GM18861 (cell line): ENCODE results near the gene RHOV.

ENCODE experiments used
- ATAC-seq: cut with Tn5 transposase; IDR thresholded peaks from one replicate; pipeline ENCODE4 v1.9.1; 2021; ENCODE audit not compliant: unreplicated experiment

RHOV gene

DNA sequence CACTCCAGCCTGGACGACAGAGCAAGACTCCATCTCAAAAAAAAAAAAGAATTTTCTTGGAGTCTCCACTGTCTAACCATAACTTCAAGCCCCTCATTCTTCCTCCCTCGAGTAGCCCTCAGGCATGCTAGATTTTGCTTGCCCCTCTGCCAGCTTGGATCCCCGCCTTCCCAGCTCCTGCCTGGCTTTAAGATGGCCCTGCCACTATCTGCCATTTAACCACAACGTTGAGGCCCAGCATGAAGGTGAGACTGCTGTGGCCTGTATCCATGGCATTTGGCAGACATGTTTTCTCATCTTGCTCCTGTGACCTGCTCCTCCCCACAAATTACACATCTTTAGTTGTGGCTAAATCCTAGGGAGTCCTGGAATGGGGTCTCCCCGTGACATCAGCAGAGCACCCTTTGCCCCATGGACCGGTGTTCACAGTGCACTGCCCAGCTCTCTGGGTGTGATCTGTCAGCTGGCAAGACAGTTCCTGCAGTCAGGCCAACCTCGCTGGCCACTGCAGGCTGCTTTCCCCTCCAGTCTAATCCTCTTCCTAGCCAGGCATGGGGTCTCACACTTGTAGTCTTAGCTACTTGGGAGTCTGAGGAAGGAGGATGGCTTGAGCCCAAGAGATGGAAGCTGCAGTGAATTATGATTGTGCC lies 30.6 kb upstream of the RHOV start:
- no peak for ATAC-seq

GRCh38 chr15:40902605-40903561 lies 28.8 kb upstream of the RHOV start:
- ATAC-seq, result no peak

DNA sequence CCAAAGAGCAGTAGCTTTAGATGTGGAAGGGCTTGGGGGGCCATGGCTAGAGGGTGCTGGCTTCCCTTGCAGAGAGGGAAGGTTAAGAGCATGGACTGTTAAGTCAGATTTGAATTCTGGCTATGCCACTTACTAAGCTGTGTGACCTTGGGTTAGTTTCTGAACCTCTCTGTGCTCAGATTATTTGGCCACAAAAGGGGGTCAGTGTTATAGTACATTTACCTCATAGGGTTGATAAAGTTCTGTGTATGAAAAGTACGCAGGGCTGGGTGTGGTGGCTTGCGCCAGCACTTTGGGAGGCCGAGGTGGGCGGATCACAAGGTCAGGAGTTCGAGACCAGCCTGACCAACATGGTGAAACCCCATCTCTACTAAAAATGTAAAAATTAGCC lies 27.0 kb upstream of the RHOV start:
- ATAC-seq, result no peak

DNA sequence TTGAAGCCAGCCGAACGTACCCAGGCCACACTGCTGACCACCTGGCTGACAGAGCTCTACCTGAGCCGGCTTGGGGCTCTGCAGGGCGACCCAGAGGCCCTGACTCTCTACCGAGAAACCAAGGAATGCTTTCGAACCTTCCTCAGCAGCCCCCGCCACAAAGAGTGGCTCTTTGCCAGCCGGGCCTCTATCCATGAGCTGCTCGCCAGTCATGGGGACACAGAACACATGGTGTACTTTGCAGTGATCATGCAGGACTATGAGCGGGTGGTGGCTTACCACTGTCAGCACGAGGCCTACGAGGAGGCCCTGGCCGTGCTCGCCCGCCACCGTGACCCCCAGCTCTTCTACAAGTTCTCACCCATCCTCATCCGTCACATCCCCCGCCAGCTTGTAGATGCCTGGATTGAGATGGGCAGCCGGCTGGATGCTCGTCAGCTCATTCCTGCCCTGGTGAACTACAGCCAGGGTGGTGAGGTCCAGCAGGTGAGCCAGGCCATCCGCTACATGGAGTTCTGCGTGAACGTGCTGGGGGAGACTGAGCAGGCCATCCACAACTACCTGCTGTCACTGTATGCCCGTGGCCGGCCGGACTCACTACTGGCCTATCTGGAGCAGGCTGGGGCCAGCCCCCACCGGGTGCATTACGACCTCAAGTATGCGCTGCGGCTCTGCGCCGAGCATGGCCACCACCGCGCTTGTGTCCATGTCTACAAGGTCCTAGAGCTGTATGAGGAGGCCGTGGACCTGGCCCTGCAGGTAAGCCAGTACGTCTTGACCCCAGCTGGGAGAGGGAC lies 26.4 kb upstream of the RHOV start:
- no peak for ATAC-seq

- ATAC-seq, result no peak
Observed at GRCh38 chr15:40899536-40900207, 25.6 kb upstream of the RHOV start.

- no peak for ATAC-seq
Observed at GRCh38 chr15:40894681-40895448, 20.8 kb upstream of the RHOV start.

- ATAC-seq, result peak; percentile 79
Observed at GRCh38 chr15:40893733-40894680, 20.0 kb upstream of the RHOV start, which contains the start of gene VPS18. Gene VPS18, plus strand, starts transcription at chr15:40894450. Its CDS starts 319 bp downstream, at chr15:40894769.

DNA sequence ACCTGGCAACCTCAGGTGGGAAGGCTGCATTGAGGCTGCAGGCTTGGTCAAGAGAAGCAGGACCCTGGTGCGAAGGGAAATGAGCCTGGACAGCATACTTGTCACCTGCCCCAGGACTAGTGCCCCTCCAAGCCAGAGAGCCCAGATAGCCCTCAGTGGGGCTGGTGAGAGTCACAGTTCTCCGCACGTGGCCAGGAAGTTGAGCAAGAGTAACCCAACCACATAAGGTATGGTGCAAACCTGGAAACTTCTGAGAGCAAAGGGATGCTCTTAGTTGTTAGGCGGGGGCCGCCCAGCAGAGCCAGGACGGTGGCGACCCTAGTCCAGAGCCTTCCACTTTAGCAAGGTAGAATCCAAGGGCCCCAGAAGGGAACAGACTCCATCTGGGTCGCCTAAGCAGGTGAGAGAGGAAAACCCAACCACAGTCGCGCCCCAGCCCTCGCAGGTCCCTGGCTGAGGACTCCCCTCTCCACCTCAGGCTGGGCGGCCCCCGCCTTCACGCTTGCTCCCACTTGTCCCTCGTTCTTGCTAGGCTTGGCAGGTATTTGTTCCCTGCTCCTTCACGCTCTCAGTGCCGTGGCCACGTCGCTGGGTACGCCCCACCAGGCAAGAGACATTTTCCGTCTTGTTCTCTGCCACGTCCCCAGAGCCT lies 19.1 kb upstream of the RHOV start:
- no peak for ATAC-seq

DNA sequence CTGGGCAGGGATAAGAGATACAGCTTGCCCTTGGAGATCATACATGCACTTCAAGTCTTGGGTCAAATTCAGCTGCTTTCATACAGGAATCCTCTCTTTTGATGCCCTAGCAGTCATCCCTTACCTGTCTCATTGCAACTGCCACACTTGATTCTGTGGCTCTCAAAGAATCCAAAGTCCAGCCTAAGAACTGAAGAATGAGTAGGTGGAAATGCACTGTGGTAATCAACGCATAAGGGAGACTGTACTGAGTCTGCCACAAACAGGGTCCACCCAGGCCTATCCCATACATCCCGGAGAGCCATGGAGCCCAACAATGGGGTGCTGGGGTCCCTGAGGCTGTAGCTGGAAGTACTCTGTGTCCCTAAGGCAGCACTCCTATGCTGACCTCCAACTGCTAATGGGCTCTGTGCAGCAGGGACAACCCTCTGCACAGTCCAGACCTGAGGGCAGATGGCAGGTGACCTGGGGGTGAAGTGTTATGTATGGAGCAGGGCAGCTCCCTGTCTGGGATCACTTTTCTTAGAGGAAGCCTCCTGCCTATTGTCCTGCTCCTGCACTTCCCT lies 18.5 kb upstream of the RHOV start:
- ATAC-seq, result no peak

DNA sequence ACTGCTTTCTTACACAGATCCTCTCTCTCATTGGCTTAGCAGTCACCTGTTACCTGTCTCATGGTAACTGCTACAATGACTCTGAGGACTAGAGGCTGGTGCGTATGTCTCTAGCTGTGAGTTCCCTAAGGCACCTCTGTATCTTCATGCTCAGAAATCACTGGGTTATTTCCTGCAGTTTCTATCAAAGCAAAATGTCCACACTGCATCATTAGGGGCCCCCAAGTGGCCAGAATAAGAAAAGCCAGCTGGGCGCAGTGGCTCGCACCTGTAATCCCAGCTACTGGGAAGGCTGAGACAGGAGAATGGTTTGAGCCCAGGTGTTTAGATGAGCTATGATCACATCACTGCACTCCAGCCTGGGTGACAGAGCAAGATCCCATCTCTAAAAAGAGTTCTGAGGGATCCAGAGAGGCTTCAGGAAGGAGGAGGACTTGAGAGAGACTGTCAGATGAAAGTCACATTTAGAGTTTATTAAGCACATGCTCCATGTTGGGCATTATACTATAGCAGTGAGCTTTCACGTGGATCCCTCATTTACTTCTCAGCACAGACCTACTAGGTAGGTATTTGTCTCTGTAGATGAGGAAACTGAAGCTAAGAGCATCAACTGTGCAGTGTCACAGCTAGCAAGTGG lies 17.9 kb upstream of the RHOV start:
- no peak for ATAC-seq

GRCh38 chr15:40891138-40891537 lies 17.1 kb upstream of the RHOV start:
- no peak for ATAC-seq

GRCh38 chr15:40889112-40889511 lies 15.1 kb upstream of the RHOV start:
- ATAC-seq, result no peak

DNA sequence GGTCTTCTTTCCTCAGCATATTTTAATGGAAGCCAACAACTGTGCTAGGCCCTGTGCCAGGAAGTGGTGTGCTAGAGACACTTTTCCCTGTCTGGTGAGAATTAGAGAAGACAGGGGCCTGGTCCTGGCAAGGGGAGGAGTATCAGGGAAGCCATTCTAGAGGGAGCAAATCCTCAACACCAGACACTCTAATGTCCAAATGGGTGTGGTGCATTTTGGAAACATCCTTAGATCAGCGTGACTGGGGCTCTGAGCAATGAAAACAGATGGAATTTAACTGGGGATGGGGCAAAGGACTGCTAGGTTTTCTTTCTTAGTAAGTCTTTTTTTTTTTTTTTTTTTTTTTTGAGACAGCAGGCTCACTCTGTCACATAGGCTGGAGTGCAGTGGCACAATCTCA lies 12.6 kb upstream of the RHOV start:
- no peak for ATAC-seq

GRCh38 chr15:40881351-40881750 lies 7.3 kb upstream of the RHOV start:
- no peak for ATAC-seq

- ATAC-seq, result no peak
Observed at GRCh38 chr15:40879609-40880008, 5.6 kb upstream of the RHOV start.

GRCh38 chr15:40878785-40879184 lies 4.8 kb upstream of the RHOV start:
- ATAC-seq, result peak; percentile 77

DNA sequence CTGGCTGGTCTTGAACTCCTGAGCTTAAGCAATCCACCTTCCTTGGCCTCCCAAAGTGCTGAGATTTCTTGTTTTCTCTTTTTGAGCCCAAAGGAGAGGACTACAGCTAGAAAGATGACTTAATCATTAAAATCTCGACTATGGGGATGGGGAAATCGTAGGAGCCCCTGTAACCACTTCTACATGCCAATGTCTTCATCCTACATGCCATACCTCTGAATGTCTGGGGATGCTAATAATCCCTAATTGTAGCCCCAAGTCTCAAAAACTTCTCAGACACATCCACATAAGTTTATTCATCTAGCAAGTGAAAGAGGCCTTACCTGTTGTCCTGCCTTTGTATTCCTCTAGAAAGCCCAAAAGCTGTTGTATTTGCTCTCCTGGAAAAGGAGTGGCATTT lies 3.7 kb upstream of the RHOV start:
- no peak for ATAC-seq
